Effector memory CD8-positive, alpha-beta T cell (primary cell): Measurements from ENCODE around the gene OR6C4.
"Not testable (repeated sequence)": the region's sequence is repeated elsewhere in the genome, so short reads cannot be mapped to it uniquely, and the experiment has no call there.

Experiments
- ATAC-seq: fragments of 150-1000 bp; cut with Tn5 transposase; replicated peaks from 2 replicates; pipeline ENCODE4 v1.10.0; 2021; ENCODE audit warnings: mild to moderate bottlenecking, moderate library complexity
- DNase-seq, 3 experiments: peaks; one replicate each; pipeline ENCODE4 v3.0.0; 2021
- H3K27ac Mint-ChIP-seq, 2 donors: one replicate each; pipeline ENCODE4 v1.8.0; 2022; ENCODE audit warnings: mild to moderate bottlenecking in 2 of 2, mixed read lengths in 2 of 2, moderate library complexity in 2 of 2
- H3K27me3 Mint-ChIP-seq, 2 donors: one replicate each; pipeline ENCODE4 v1.8.0; 2022; ENCODE audit warnings: mixed read lengths in 2 of 2
- H3K36me3 Mint-ChIP-seq: one replicate; pipeline ENCODE4 v1.8.0; 2022; ENCODE audit warnings: mild to moderate bottlenecking, moderate library complexity, mixed read lengths; ENCODE audit not compliant: insufficient read depth
- H3K4me1 Mint-ChIP-seq, 2 donors: one replicate each; pipeline ENCODE4 v1.8.0; 2022; ENCODE audit warnings: low read depth in 2 of 2, mixed read lengths in 2 of 2
- H3K4me3 Mint-ChIP-seq, 2 donors: one replicate each; pipeline ENCODE4 v1.8.0; 2022; ENCODE audit warnings: mild to moderate bottlenecking in 2 of 2, mixed read lengths in 2 of 2, moderate library complexity in 2 of 2
- H3K9me3 Mint-ChIP-seq, 2 donors: one replicate each; pipeline ENCODE4 v1.8.0; 2022; ENCODE audit warnings: mixed read lengths in 2 of 2
- total RNA-seq, 9 experiments: gene quantifications; one replicate each; lab custom pipeline; 2026; lab: John Stamatoyannopoulos, UW

The OR6C4 gene
- 0 to 0.03 (median 0) reads per million in 9 experiments for total RNA-seq

DNA sequence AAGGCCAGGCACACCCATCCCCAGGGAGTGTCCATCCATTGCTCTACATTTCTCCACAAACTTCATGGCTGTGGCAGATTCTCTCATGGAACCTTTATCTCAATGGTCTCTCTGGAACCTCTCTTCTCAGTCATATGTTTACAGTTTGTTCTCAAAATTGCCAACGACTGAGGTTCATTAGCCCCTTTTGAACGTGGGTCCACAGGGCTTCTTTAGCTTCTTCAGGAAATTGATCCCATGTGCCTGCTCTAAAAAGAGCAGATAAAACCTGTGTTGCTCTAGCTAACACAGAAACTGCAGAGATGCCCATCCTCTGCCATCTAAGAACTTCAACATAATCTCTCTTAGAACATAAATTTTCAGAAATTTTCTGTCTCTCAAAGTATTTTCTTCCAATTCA lies at the start of gene OR6C4:
OR6C4 (plus strand) TSS at position 301 of the 400 bp plus-strand sequence. CDS start 1,625 bp downstream, outside the sequence.
- DNase-seq (no peak), ATAC-seq (no peak)
- H3K36me3 Mint-ChIP-seq, result no peaks in the 10 kb centered on the region
- peaks cover 28 to 52% of the 10 kb centered on the region in 2 donors for H3K27me3 Mint-ChIP-seq
- no peaks in the 10 kb centered on the region for H3K9me3 Mint-ChIP-seq
- H3K27ac Mint-ChIP-seq, result no peak within 1 kb of the TSS
- no peaks in the 10 kb centered on the region for H3K4me1 Mint-ChIP-seq
- H3K4me3 Mint-ChIP-seq, result no peak within 1 kb of the TSS

DNA sequence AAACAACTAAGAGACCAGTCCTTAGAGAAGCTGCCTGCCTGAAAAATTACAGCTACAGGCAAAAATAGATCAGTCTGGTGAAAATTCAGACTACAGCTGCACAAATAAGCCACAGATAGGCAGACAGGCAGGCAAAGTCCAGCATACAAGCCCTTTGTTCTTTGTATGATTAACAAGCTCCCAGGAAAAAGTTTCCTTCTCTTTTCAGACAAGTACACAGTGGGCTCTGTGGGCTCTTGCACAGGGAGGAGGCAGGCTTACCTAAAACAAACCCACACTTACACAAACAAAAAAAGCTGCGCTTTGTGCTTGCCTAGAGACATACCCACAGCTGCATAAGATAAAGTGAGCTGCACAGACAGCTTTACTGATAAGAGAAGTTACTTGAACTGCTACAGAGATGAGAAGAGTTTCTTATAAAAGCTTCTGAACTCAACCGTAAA lies 49.6 kb upstream of the OR6C4 start:
- no peaks in the 10 kb centered on the region for H3K9me3 Mint-ChIP-seq

DNA sequence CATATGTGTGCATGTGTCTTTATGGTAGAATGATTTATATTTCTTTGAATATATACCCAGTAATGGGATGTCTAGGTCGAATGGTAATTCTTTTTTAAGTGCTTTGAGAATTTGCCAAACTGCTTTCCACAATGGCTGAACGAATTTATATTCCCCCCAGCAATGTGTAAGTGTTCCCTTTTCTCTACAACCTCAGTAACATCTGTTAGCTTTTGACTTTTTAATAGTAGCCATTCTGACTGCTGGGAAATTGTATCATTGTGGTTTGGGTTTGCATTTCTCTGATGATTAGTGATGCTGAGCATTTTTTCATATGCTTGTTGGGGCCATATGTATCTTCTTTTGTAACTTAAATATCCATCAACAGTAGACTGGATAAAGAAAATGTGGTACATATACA lies 47.8 kb upstream of the OR6C4 start:
- Mint-ChIP-seq H3K36me3 (no peaks in the 10 kb centered on the region), H3K9me3 (no peaks in the 10 kb centered on the region), H3K27me3 (peaks cover 11 to 22% of the 10 kb centered on the region in 2 donors), H3K4me1 (no peaks in the 10 kb centered on the region), H3K27ac (no peak overlapping the region), H3K4me3 (no peak overlapping the region)
- ATAC-seq (no peak), DNase-seq (no peak)

More for the DNA sequence above, 49.6 kb upstream of the OR6C4 start:
- H3K27me3 Mint-ChIP-seq, result peaks cover 11 to 22% of the 10 kb centered on the region in 2 donors
- no peaks in the 10 kb centered on the region for H3K36me3 Mint-ChIP-seq
- H3K4me3 Mint-ChIP-seq, result no peak overlapping the region
- DNase-seq (no peak), ATAC-seq (no peak)
- H3K27ac Mint-ChIP-seq, result no peak overlapping the region
- no peaks in the 10 kb centered on the region for H3K4me1 Mint-ChIP-seq

DNA sequence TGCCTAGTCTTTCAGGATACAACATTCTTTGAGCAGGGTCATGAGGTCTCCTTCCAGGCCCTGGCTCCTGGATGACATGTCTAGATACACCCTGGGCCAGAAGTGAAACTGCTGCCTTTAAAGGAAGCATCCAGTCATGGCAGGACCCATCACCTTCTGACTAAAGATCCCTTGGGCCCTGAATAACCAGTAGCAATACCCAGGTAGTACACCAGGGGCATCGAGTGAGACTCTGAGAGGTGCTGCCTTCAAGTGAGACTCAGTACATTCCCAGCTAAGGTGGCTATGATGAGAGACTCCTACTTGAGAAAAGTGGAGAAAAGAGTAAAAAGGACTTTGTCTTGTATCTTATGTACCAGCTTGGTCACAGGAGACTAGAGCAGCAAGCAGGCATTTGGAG lies 33.7 kb upstream of the OR6C4 start:
- DNase-seq, result no peak
- H3K4me3 Mint-ChIP-seq, result no peak overlapping the region
- no peaks in the 10 kb centered on the region for H3K36me3 Mint-ChIP-seq

DNA sequence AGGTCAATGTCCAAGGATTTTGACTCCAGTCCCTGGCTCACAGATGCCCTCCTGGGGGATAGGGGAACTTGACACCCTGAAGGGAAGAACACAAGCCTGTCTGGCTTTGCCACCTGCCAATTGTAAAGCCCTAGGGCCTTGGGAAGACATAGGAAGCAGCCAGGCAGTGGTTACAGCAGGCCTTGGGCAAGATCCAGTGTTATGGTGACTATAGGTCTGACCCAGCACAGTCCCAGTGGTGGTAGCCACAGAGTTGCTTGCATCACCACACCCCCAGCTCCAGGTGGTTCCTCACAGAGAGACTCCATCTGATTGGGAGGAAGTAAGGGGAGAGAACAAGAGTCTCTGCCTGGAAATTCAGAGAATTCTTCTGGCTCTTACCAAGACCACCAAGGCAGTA lies 33.0 kb upstream of the OR6C4 start:
- no peak for DNase-seq
- ATAC-seq, result no peak
- Mint-ChIP-seq H3K4me1 (no peaks in the 10 kb centered on the region), H3K9me3 (no peaks in the 10 kb centered on the region), H3K4me3 (no peak overlapping the region), H3K27me3 (peaks cover 41 to 45% of the 10 kb centered on the region in 2 donors), H3K36me3 (no peaks in the 10 kb centered on the region), H3K27ac (no peak overlapping the region)

More for the DNA sequence above, 33.7 kb upstream of the OR6C4 start:
- no peak for ATAC-seq
- no peaks in the 10 kb centered on the region for H3K4me1 Mint-ChIP-seq
- no peaks in the 10 kb centered on the region for H3K9me3 Mint-ChIP-seq
- no peak overlapping the region for H3K27ac Mint-ChIP-seq
- peaks cover 41 to 45% of the 10 kb centered on the region in 2 donors for H3K27me3 Mint-ChIP-seq

DNA sequence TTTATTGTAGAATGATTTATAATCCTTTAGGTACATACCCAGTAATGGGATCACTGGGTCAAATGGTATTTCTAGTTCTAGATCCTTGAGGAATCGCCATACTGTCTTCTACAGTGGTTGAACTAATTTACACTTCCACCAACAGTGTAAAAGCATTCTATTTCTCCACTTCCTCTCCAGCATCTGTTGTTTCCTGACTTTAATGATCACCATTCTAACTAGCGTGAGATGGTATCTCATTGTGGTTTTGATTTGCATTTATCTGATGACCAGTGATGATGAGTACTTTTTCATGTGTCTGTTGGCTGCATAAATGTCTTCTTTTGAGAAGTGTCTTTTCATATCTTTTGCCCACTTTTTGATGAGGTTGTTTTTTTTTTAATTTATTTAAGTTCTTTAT lies 1.2 kb upstream of the OR6C4 start:
- H3K36me3 Mint-ChIP-seq, H3K4me3 Mint-ChIP-seq, H3K27ac Mint-ChIP-seq, H3K9me3 Mint-ChIP-seq, H3K4me1 Mint-ChIP-seq, DNase-seq, ATAC-seq: not testable (repeated sequence)
- H3K27me3 Mint-ChIP-seq, result peaks cover 38 to 63% of the 10 kb centered on the region in 2 donors

DNA sequence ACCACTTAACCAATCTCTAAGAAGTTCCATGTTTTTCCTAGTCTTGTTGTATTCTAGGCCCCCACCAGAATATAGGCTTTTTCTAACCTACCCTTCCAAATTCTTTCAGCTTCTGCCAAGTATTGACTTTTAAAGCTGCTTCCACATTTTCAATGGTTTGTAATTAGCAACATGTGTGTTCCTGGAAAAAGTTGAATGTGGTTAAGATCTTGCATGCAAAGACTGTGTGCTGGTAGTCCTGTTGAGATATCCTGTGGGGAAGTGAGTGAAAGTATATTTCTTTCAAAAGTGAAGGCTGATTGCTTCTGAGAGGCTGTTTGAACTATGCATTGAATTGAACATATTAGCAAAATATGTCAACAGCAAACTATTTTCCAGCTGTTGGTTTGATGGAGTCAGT lies 646 bp upstream of the OR6C4 start:
- Mint-ChIP-seq H3K9me3 (no peaks in the 10 kb centered on the region), H3K27me3 (peaks cover 33 to 58% of the 10 kb centered on the region in 2 donors), H3K4me3 (no peak overlapping the region), H3K36me3 (no peaks in the 10 kb centered on the region), H3K27ac (no peak overlapping the region), H3K4me1 (no peaks in the 10 kb centered on the region)
- ATAC-seq (no peak), DNase-seq (no peak)

DNA sequence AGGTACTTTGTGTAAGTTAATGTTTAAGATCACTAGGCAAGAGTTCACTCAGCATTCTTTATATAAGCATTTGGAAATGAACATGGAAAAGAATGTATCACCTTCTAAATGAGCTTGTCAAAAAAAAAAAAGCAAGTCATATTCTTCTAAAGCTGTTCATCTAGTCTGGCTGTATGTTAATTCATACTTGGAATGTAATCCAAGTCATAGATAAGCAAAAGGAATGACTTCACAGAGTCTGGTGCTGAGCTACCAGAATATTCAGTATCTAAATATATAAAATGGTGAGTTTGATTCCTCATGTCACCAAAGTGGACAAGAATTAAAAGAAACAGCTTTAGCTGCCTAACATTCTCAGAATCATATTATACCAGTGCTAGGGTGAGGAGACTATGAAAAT lies 4.9 kb downstream of the OR6C4 start:
- H3K36me3 Mint-ChIP-seq, result peaks cover 3% of the 10 kb centered on the region
- H3K27me3 Mint-ChIP-seq, result peaks cover 24 to 28% of the 10 kb centered on the region in 2 donors
- no peaks in the 10 kb centered on the region for H3K4me1 Mint-ChIP-seq
- H3K27ac Mint-ChIP-seq, result no peak overlapping the region
- no peak overlapping the region for H3K4me3 Mint-ChIP-seq
- H3K9me3 Mint-ChIP-seq, result peaks cover 0 to 4% of the 10 kb centered on the region in 2 donors
- DNase-seq (no peak), ATAC-seq (no peak)

DNA sequence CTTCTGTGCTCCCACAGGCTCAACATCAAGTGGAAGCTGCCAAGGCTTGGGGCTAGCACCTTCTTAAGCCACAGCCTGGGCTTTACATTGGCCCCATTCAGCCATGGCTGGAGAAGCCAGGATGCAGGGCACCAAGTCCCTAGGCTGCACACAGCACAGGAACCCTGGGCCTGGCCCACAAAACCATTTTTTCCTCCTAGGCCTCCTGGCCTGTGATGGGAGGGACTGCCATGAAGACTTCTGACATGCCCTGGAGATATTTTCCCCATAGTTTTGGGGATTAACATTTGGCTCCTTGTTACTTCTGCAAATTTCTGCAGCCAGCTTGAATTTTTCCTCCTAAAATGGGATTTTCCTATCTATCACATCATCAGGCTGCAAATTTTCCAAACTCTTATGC lies 20.7 kb downstream of the OR6C4 start:
- not testable (repeated sequence) for DNase-seq, H3K27ac Mint-ChIP-seq, H3K4me1 Mint-ChIP-seq

DNA sequence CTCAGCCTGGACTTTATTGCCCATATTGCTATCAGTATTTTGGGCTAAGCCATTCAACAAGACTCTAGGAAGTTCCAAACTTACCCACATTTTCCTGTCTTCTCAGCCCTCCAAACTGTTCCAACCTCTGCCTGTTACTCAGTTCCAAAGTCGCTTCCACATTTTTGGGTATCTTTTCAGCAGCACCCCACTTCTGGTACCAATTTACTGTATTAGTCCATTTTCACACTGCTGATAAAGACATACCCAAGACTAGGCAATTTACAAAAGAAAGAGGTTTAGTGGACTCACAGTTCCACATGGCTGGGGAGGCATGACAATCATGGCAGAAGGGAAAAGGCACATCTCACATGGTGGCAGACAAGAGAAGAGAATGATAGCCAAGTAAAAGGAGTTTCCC lies 21.3 kb downstream of the OR6C4 start:
- H3K36me3 Mint-ChIP-seq, ATAC-seq, H3K4me3 Mint-ChIP-seq, H3K4me1 Mint-ChIP-seq, DNase-seq, H3K27ac Mint-ChIP-seq: not testable (repeated sequence)
- peaks cover 18 to 22% of the 10 kb centered on the region in 2 donors for H3K9me3 Mint-ChIP-seq
- peaks cover 33 to 55% of the 10 kb centered on the region in 2 donors for H3K27me3 Mint-ChIP-seq

More for the DNA sequence above, 20.7 kb downstream of the OR6C4 start:
- H3K4me3 Mint-ChIP-seq, ATAC-seq, H3K36me3 Mint-ChIP-seq: not testable (repeated sequence)
- Mint-ChIP-seq H3K27me3 (peaks cover 32 to 54% of the 10 kb centered on the region in 2 donors), H3K9me3 (peaks cover 18 to 22% of the 10 kb centered on the region in 2 donors)

DNA sequence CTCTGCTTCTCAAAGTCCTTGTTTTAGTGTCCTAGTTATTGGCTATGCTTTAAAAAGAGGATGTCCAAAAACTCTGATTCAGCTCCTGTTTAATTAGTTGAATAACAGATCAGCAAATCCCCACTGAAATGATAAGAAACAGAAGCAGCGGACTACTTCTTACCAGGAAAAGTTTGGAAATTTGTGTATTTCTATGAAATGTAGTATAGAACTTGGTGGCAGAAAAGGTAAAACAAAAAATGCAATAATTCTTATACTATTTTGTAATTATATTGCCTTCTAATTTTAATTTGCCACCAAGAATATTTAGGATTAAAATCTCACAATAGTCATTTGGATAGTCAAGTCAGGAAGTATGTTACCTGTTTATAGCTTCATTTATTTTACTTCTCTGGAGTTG lies 22.8 kb downstream of the OR6C4 start, which contains the start of gene OR2AP1:
OR2AP1 (plus strand) TSS at position 301 of the 400 bp plus-strand sequence. CDS start 1,947 bp downstream, outside the sequence.
- no peak for DNase-seq
- Mint-ChIP-seq H3K36me3 (no peaks in the 10 kb centered on the region), H3K4me1 (no peaks in the 10 kb centered on the region), H3K27me3 (peaks cover 33 to 54% of the 10 kb centered on the region in 2 donors), H3K27ac (no peak within 1 kb of the TSS), H3K9me3 (peaks cover 17 to 22% of the 10 kb centered on the region in 2 donors), H3K4me3 (no peak within 1 kb of the TSS)
- ATAC-seq, result no peak

DNA sequence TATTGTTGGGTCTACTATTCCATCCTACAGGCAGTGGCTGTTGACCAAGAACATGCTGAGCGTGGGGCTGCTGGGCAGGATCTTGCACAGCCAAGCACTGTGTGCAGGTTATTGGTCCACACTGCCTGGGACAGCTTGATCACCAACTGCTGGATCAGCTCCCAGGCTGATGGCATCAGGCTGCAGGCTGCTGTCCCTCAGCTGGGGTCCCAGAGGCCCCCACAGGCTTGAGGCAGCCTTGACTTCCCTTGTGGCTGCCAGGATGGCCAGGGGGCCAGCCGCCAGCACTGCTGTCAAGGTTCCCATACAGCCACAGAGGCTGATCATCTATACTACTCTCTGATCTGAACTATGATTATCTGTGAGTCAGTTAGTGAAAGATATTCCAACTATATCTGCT lies 32.7 kb downstream of the OR6C4 start:
- ATAC-seq (no peak), DNase-seq (no peak)
- Mint-ChIP-seq H3K4me1 (no peaks in the 10 kb centered on the region), H3K36me3 (no peaks in the 10 kb centered on the region), H3K27ac (no peak overlapping the region), H3K9me3 (no peaks in the 10 kb centered on the region), H3K4me3 (no peak overlapping the region), H3K27me3 (peaks cover 38 to 43% of the 10 kb centered on the region in 2 donors)

DNA sequence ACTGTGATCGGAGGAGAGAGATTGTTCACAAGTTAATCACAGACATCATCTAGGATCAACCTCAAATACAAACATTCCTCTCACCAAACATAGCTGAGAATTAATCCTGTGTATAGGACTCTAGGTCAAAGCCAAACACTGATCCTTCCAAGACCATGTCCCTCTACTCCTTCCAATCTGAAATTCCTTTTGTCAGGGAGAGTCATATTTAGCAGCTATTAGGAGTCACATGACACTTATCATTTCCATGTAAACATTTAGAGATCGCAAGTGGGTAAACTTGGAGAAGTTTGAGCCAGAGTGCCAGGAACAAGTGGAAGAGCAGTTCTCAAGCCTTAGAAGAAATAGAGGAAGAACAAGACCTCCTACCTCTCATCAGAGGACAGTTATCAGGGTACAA lies 36.4 kb downstream of the OR6C4 start:
- DNase-seq (no peak), ATAC-seq (no peak)
- H3K9me3 Mint-ChIP-seq, result no peaks in the 10 kb centered on the region
- no peak overlapping the region for H3K27ac Mint-ChIP-seq
- H3K27me3 Mint-ChIP-seq, result peaks cover 60 to 63% of the 10 kb centered on the region in 2 donors
- peaks cover 0 to 3% of the 10 kb centered on the region in 2 donors for H3K4me1 Mint-ChIP-seq
- no peaks in the 10 kb centered on the region for H3K36me3 Mint-ChIP-seq
- H3K4me3 Mint-ChIP-seq, result no peak overlapping the region

DNA sequence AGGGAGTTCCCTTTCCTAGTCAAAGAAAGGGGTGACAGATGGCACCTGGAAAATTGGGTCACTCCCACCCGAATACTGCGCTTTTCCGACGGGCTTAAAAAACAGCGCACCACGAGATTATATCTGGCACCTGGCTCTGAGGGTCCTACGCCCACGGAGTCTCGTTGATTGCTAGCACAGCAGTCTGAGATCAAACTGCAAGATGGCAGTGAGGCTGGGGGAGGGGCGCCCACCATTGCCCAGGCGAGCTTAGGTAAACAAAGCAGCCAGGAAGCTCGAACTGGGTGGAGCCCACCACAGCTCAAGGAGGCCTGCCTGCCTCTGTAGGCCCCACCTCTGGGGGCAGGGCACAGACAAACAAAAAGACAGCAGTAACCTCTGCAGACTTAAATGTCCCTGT lies 40.8 kb downstream of the OR6C4 start:
- H3K27ac Mint-ChIP-seq, ATAC-seq, H3K36me3 Mint-ChIP-seq, DNase-seq, H3K4me1 Mint-ChIP-seq, H3K4me3 Mint-ChIP-seq: not testable (repeated sequence)
- Mint-ChIP-seq H3K27me3 (peaks cover 62 to 70% of the 10 kb centered on the region in 2 donors), H3K9me3 (peaks cover 3 to 15% of the 10 kb centered on the region in 2 donors)
